ENCODE measurements around the gene DCX. TPM values are rescaled to one million over a fixed set of nuclear protein-coding genes. Genes with fewer than 3 reads are reported as not detected.

Gene DCX
- total and polyA plus RNA-seq, 2 donors (not counting 1 experiment from before 2014, with no cell fraction given): not detected

- POLR2A ChIA-PET: no interaction called here
Observed at GRCh38 chrX:111328858-111329257, 83.1 kb downstream of the DCX start.

GRCh38 chrX:111322231-111322855 is 89.6 kb downstream of the DCX start:
- Histone ChIP-seq H3K79me2 (ENCODE audit: control insufficient read depth, insufficient read depth, low read length) (no peaks in the 10 kb centered on the region), H4K20me1 (ENCODE audit: control insufficient read depth, insufficient read depth, low read length, poor library complexity, severe bottlenecking) (no peaks in the 10 kb centered on the region), H3K9ac (ENCODE audit: low read length) (no peak overlapping the region), H3K4me3 (ENCODE audit: control extremely low read depth in 1 of 5, extremely low read depth in 1 of 5, insufficient read depth in 1 of 5, low read depth in 2 of 5, low read length in 4 of 5) (no peak overlapping the region), H3K9me3 (ENCODE audit: control extremely low read depth in 1 of 3, control insufficient read depth in 2 of 3, insufficient read depth in 1 of 3, low read length in 2 of 3) (no peaks in the 10 kb centered on the region), H3K36me3 (replicated peaks in 1 of 2; ENCODE audit: control extremely low read depth in 1 of 2, control insufficient read depth in 1 of 2, extremely low read depth in 1 of 2, insufficient read depth in 2 of 2, low read length in 1 of 2) (no peaks in the 10 kb centered on the region), H3K27me3 (replicated peaks in 1 of 4; ENCODE audit: control extremely low read depth in 1 of 4, control insufficient read depth in 3 of 4, insufficient read depth in 4 of 4, low read length in 3 of 4) (no peaks in the 10 kb centered on the region), H3K4me1 (ENCODE audit: control insufficient read depth in 2 of 2, insufficient read depth in 2 of 2, low read length in 2 of 2) (no peaks in the 10 kb centered on the region), H3K4me2 (replicated peaks; ENCODE audit: low read depth, low read length, poor library complexity, severe bottlenecking) (no peak overlapping the region), H2AFZ (ENCODE audit: insufficient read depth, low read depth, low read length, poor library complexity, severe bottlenecking) (no peak overlapping the region), H3K27ac (ENCODE audit: low read length in 2 of 2) (no peak overlapping the region)
- no peaks in the 10 kb centered on the region for H3K4me1 Mint-ChIP-seq
- H3K27me3 Mint-ChIP-seq: no peaks in the 10 kb centered on the region
- intact Hi-C loops (cut with micrococcal nuclease): no loop called here
- no peak for TF ChIP-seq EZH2 (IDR thresholded peaks at IDR 0.05; ENCODE audit: borderline replicate concordance, insufficient read depth, low read depth, low read length, poor library complexity, severe bottlenecking)
- no peak for TF ChIP-seq CTCF (IDR thresholded peaks at IDR 0.05)
- no peak overlapping the region for H3K27ac Mint-ChIP-seq
- no CpG with 5 or more reads among the region's 1 CpG for WGBS (ENCODE audit: insufficient coverage)
- POLR2A ChIA-PET: no interaction called here
- ATAC-seq (ENCODE audit: low read depth): no peak
- H3K4me3 Mint-ChIP-seq: no peak overlapping the region
- no peak for DNase-seq
- CTCF ChIA-PET: no interaction called here
- no peaks in the 10 kb centered on the region for H3K9me3 Mint-ChIP-seq (ENCODE audit: insufficient read depth)

More at GRCh38 chrX:111328858-111329257, 83.1 kb downstream of the DCX start:
- Histone ChIP-seq H3K4me3 (ENCODE audit: control extremely low read depth in 1 of 5, extremely low read depth in 1 of 5, insufficient read depth in 1 of 5, low read depth in 2 of 5, low read length in 4 of 5) (no peak overlapping the region), H3K27ac (ENCODE audit: low read length in 2 of 2) (no peak overlapping the region), H4K20me1 (ENCODE audit: control insufficient read depth, insufficient read depth, low read length, poor library complexity, severe bottlenecking) (no peaks in the 10 kb centered on the region), H3K9ac (ENCODE audit: low read length) (no peak overlapping the region), H3K36me3 (replicated peaks in 1 of 2; ENCODE audit: control extremely low read depth in 1 of 2, control insufficient read depth in 1 of 2, extremely low read depth in 1 of 2, insufficient read depth in 2 of 2, low read length in 1 of 2) (no peaks in the 10 kb centered on the region), H3K79me2 (ENCODE audit: control insufficient read depth, insufficient read depth, low read length) (no peaks in the 10 kb centered on the region), H3K4me1 (ENCODE audit: control insufficient read depth in 2 of 2, insufficient read depth in 2 of 2, low read length in 2 of 2) (no peaks in the 10 kb centered on the region), H3K4me2 (replicated peaks; ENCODE audit: low read depth, low read length, poor library complexity, severe bottlenecking) (no peak overlapping the region), H3K27me3 (replicated peaks in 1 of 4; ENCODE audit: control extremely low read depth in 1 of 4, control insufficient read depth in 3 of 4, insufficient read depth in 4 of 4, low read length in 3 of 4) (no peaks in the 10 kb centered on the region), H2AFZ (ENCODE audit: insufficient read depth, low read depth, low read length, poor library complexity, severe bottlenecking) (no peak overlapping the region), H3K9me3 (ENCODE audit: control extremely low read depth in 1 of 3, control insufficient read depth in 2 of 3, insufficient read depth in 1 of 3, low read length in 2 of 3) (peaks cover 0 to 2% (median 0%) of the 10 kb centered on the region in 3 donors)
- Mint-ChIP-seq H3K4me3 (no peak overlapping the region), H3K4me1 (no peaks in the 10 kb centered on the region), H3K27me3 (no peaks in the 10 kb centered on the region), H3K27ac (no peak overlapping the region), H3K9me3 (ENCODE audit: insufficient read depth) (no peaks in the 10 kb centered on the region)
- no peak for TF ChIP-seq CTCF (IDR thresholded peaks at IDR 0.05)
- TF ChIP-seq EZH2 (IDR thresholded peaks at IDR 0.05; ENCODE audit: borderline replicate concordance, insufficient read depth, low read depth, low read length, poor library complexity, severe bottlenecking): no peak
- intact Hi-C loops (cut with micrococcal nuclease): no loop called here
- ATAC-seq (ENCODE audit: low read depth): no peak
- CTCF ChIA-PET: no interaction called here
- no peak for DNase-seq

Measured in B cell (primary cell).